Right lobe of liver (tissue), 6 donors: ENCODE data around the gene APOA1. TPM values are rescaled to one million over a fixed set of nuclear protein-coding genes. Genes with fewer than 3 reads are reported as not detected.

Experiments used
- ATAC-seq, 4 donors: fragments of 200-7000 bp; cut with Tn5 transposase; one replicate each; pipeline ENCODE4 v1.9.1; 2020; ENCODE audit warnings: mild to moderate bottlenecking in 4 of 4, moderate library complexity in 4 of 4
- DNase-seq, 3 donors: peaks; one replicate each; pipeline ENCODE4 v3.0.0-alpha.2; 2020
- H3K27ac ChIP-seq, 3 donors: fragments of 200-600 bp; one replicate each; pipeline ENCODE4 v1.8.0; 2022
- H3K27me3 ChIP-seq, 2 donors: fragments of 200-600 bp; one replicate each; pipeline ENCODE4 v1.8.0; 2022
- H3K36me3 ChIP-seq, 4 donors: fragments of 200-600 bp; sonication (generic) in 1 of 4; one replicate each; pipeline versions ENCODE4 v1.5.1 to v1.8.0; 2017 to 2022; ENCODE audit warnings: control low read depth in 1 of 4
- H3K4me1 ChIP-seq, 4 donors: fragments of 200-600 bp; sonication (generic) in 1 of 4; one replicate each; pipeline versions ENCODE4 v1.5.1 to v1.8.0; 2017 to 2022; ENCODE audit warnings: control low read depth in 1 of 4
- H3K4me3 ChIP-seq, 3 donors: fragments of 200-600 bp; one replicate each; pipeline ENCODE4 v1.8.0; 2022
- H3K9me3 ChIP-seq, 4 donors: fragments of 200-600 bp; sonication (generic) in 1 of 4; one replicate each; pipeline versions ENCODE4 v1.5.1 to v1.8.0; 2017 to 2022; ENCODE audit warnings: control low read depth in 1 of 4
- CTCF ChIP-seq, 4 donors: fragments of 200-600 bp in 3 of 4; fragments of 450-650 bp in 1 of 4; IDR thresholded peaks; one replicate each; pipeline versions ENCODE4 v1.5.1 to v1.8.0; 2016 to 2022; ENCODE audit warnings: antibody characterized with exemption in 4 of 4, mild to moderate bottlenecking in 2 of 4
- POLR2A ChIP-seq: fragments of 450-650 bp; IDR thresholded peaks from one replicate; pipeline ENCODE4 v1.6.1; 2017; ENCODE audit warnings: antibody characterized with exemption, mild to moderate bottlenecking
- WGBS: methylation state at CpG from one replicate; pipeline ENCODE4 v1.1.6; 2018; ENCODE audit warnings: low coverage, low lambda C conversion rate; ENCODE audit not compliant: insufficient coverage; ENCODE audit errors: missing lambda C conversion rate; 5-methylcytosine and 5-hydroxymethylcytosine counted together
- intact Hi-C, 2 donors: fragments of 100-400 bp; cut with DNase I; formaldehyde crosslinking; loops; one replicate each; pipeline versions ENCODE4 v1.11.2 to v1.14.1; 2022
- total RNA-seq, 6 experiments: library from RNA; depleted of rRNA in 2 of 6; stranded (reverse); fragments of >200 nt in 2 of 6; fragmentation: NEBNext Ultra II Directional in 3 of 6; extraction: Animal tissue kit (Norgen Biotek cat#: 25700) in 3 of 6; gene quantifications; one replicate each; pipeline versions ENCODE4 v1.1.0 to v1.2.4, GENCODE V29; 2016 to 2023
- donor health status: DM: no; HTN: yes; CAD: no.
- donor health status: DM: no; HTN: no; CAD: no.
- donor health status: DM: no; HTN: no; CAD: no.
- donor health status: DM: no; HTN: yes; CAD: no.
- donor health status: DM: no; HTN: yes; CAD: no.

The APOA1 gene
- total RNA-seq, 6 experiments from 2014 or later, result 5,429 to 12,494 (median 8,679) TPM

- Histone ChIP-seq H3K27me3 (no peaks in the 10 kb centered on the region), H3K9me3 (no peaks in the 10 kb centered on the region), H3K4me3 (peak overlapping the region; percentile 48 to 90 (median 81)), H3K4me1 (peaks cover 0 to 41% (median 15%) of the 10 kb centered on the region in 4 donors), H3K36me3 (no peaks in the 10 kb centered on the region), H3K27ac (peak overlapping the region; percentile 70 to 87 (median 80))
- 18% methylated on average over 4 of the region's 17 CpGs for WGBS
- no peak for ATAC-seq
- TF ChIP-seq POLR2A, result no peak
- no peak for TF ChIP-seq CTCF (IDR thresholded peaks at IDR 0.05)
- DNase-seq, result peak in 1 of 3 donors; percentile 47
- intact Hi-C loops, result no loop called here
Observed at GRCh38 chr11:116830184-116830912, 7.1 kb downstream of the APOA1 start.

DNA sequence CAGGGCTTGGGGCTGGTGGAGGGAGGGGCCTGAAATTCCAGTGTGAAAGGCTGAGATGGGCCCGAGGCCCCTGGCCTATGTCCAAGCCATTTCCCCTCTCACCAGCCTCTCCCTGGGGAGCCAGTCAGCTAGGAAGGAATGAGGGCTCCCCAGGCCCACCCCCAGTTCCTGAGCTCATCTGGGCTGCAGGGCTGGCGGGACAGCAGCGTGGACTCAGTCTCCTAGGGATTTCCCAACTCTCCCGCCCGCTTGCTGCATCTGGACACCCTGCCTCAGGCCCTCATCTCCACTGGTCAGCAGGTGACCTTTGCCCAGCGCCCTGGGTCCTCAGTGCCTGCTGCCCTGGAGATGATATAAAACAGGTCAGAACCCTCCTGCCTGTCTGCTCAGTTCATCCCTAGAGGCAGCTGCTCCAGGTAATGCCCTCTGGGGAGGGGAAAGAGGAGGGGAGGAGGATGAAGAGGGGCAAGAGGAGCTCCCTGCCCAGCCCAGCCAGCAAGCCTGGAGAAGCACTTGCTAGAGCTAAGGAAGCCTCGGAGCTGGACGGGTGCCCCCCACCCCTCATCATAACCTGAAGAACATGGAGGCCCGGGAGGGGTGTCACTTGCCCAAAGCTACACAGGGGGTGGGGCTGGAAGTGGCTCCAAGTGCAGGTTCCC is 7.8 kb downstream of the APOA1 start, which contains the start of gene APOC3:
APOC3 (plus strand) TSS at position 383 of the 659 bp plus-strand sequence. CDS start 676 bp downstream, outside the sequence.
- 7% methylated on average over 3 of the region's 9 CpGs for WGBS
- ATAC-seq (peak; percentile 43 to 57 (median 56)), DNase-seq (peak; percentile 91 to 97 (median 97))
- no peak for TF ChIP-seq CTCF (IDR thresholded peaks at IDR 0.05)
- peak; percentile 94 for TF ChIP-seq POLR2A
- Histone ChIP-seq H3K4me3 (peak within 1 kb of the TSS; percentile 48 to 90 (median 81)), H3K27ac (peak within 1 kb of the TSS; percentile 80 to 88 (median 81)), H3K4me1 (peaks cover 0 to 41% (median 17%) of the 10 kb centered on the region in 4 donors), H3K27me3 (no peaks in the 10 kb centered on the region), H3K9me3 (no peaks in the 10 kb centered on the region), H3K36me3 (no peaks in the 10 kb centered on the region)
- intact Hi-C loops, result no loop called here

DNA sequence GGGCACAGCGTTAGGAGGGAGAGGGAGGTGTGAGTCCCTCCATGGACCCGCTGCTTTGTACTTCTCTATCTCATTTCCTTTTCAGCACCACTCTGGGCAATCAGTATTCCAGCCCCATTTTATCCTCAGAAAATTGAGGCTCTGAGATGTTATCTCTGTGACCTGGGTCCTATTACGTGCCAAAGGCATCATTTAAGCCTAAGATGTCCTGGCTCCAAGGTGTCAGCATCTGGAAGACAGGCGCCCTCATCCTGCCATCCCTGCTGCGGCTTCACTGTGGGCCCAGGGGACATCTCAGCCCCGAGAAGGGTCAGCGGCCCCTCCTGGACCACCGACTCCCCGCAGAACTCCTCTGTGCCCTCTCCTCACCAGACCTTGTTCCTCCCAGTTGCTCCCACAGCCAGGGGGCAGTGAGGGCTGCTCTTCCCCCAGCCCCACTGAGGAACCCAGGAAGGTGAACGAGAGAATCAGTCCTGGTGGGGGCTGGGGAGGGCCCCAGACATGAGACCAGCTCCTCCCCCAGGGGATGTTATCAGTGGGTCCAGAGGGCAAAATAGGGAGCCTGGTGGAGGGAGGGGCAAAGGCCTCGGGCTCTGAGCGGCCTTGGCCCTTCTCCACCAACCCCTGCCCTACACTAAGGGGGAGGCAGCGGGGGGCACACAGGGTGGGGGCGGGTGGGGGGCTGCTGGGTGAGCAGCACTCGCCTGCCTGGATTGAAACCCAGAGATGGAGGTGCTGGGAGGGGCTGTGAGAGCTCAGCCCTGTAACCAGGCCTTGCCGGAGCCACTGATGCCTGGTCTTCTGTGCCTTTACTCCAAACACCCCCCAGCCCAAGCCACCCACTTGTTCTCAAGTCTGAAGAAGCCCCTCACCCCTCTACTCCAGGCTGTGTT is 8.5 kb downstream of the APOA1 start:
- no peaks in the 10 kb centered on the region for H3K36me3 ChIP-seq
- H3K9me3 ChIP-seq, result no peaks in the 10 kb centered on the region
- no peaks in the 10 kb centered on the region for H3K27me3 ChIP-seq
- TF ChIP-seq POLR2A (peak; percentile 34), CTCF (IDR thresholded peaks at IDR 0.05) (peak in 1 of 4 donors; percentile 2)
- H3K27ac ChIP-seq, result peak overlapping the region; percentile 74 to 88 (median 81)
- H3K4me1 ChIP-seq, result peaks cover 0 to 41% (median 17%) of the 10 kb centered on the region in 4 donors
- WGBS, result 46% methylated on average over 10 of the region's 16 CpGs
- DNase-seq, result peak; percentile 77 to 93 (median 87)
- H3K4me3 ChIP-seq, result peak overlapping the region; percentile 27 to 90 (median 81)
- peak; percentile 44 to 57 (median 52) for ATAC-seq
- intact Hi-C loops, result no loop called here

- ATAC-seq, result no peak
- Histone ChIP-seq H3K27me3 (no peaks in the 10 kb centered on the region), H3K9me3 (no peaks in the 10 kb centered on the region), H3K36me3 (no peaks in the 10 kb centered on the region), H3K4me1 (peaks cover 0 to 39% (median 17%) of the 10 kb centered on the region in 4 donors), H3K27ac (peak overlapping the region; percentile 28 to 88 (median 70)), H3K4me3 (peak overlapping the region in 1 of 3 donors; percentile 3)
- no CpG with 5 or more reads among the region's 6 CpGs for WGBS
- DNase-seq, result no peak
- no peak for TF ChIP-seq CTCF (IDR thresholded peaks at IDR 0.05)
- TF ChIP-seq POLR2A, result no peak
- intact Hi-C loops, result no loop called here
Observed at GRCh38 chr11:116827461-116827860, 10.0 kb downstream of the APOA1 start.
